SK-N-SH (cell line): ENCODE results near the gene SLC25A29. TPM values are rescaled to one million over a fixed set of nuclear protein-coding genes. Genes with fewer than 3 reads are reported as not detected.
A peak's percentile ranks its signal among the peaks of the same experiment; 100 is the strongest.
"Not testable (repeated sequence)": the region's sequence is repeated elsewhere in the genome, so short reads cannot be mapped to it uniquely, and the experiment has no call there.

ENCODE experiments used
- CTCF ChIA-PET: fragments of 300-600, 350-600 bp; formaldehyde crosslinking; extraction: SDS; loops from one replicate; lab custom pipeline; 2021; lab: Yijun Ruan, JAX
- POLR2A ChIA-PET: fragments of 350-600 bp; sonication (Branson Sonifier 250); formaldehyde crosslinking; extraction: SDS; loops from one replicate; lab custom pipeline; 2020; ENCODE audit warnings: antibody characterized with exemption, inconsistent platforms; lab: Yijun Ruan, JAX
- DNase-seq: peaks from one replicate; pipeline ENCODE4 v3.0.0; 2012
- H2AFZ ChIP-seq: fragments of 200-600 bp; sonication (generic); 2 replicates; pipeline ENCODE4 v1.8.1; 2016; ENCODE audit warnings: antibody characterized with exemption, mild to moderate bottlenecking, low read depth
- H3F3A ChIP-seq: fragments of 200-600 bp; sonication (generic); replicated peaks from 2 replicates; pipeline ENCODE3; 2016; ENCODE audit warnings: antibody characterized with exemption, mild to moderate bottlenecking; ENCODE audit not compliant: insufficient read depth
- H3K27ac ChIP-seq, 2 experiments: fragments of 200-500 bp in 1 of 2; fragments of 200-600 bp in 1 of 2; sonication (Bioruptor generic) in 1 of 2; sonication (generic), shearing (Covaris generic) in 1 of 2; 2 replicates each; pipeline versions ENCODE4 v1.5.1 to v1.6.1; 2014 to 2016; ENCODE audit warnings: low read depth in 2 of 2, inconsistent platforms in 1 of 2, low read length in 1 of 2, mild to moderate bottlenecking in 1 of 2, mixed read lengths in 1 of 2
- H3K27me3 ChIP-seq: fragments of 200-600 bp; sonication (generic), shearing (Covaris generic); 2 replicates; pipeline ENCODE4 v1.6.1; 2016; ENCODE audit warnings: mixed run types; ENCODE audit not compliant: insufficient read depth
- H3K36me3 ChIP-seq, 2 experiments: fragments of 200-500 bp in 1 of 2; fragments of 200-600 bp in 1 of 2; sonication (Bioruptor generic) in 1 of 2; sonication (generic) in 1 of 2; replicated peaks in 1 of 2; 2 replicates each; pipeline versions ENCODE3 to v1.5.1; 2014 to 2016; ENCODE audit warnings: low read length in 1 of 2, mild to moderate bottlenecking in 1 of 2; ENCODE audit not compliant: insufficient read depth in 2 of 2, control insufficient read depth in 1 of 2
- H3K4me1 ChIP-seq, 2 experiments: fragments of 200-500 bp in 1 of 2; fragments of 200-600 bp in 1 of 2; sonication (Bioruptor generic) in 1 of 2; sonication (generic), shearing (Covaris generic) in 1 of 2; 2 replicates each; pipeline versions ENCODE4 v1.5.1 to v1.6.1; 2014 to 2016; ENCODE audit warnings: low read depth in 1 of 2, low read length in 1 of 2, mixed run types in 1 of 2; ENCODE audit not compliant: insufficient read depth in 2 of 2, control insufficient read depth in 1 of 2
- H3K4me2 ChIP-seq: fragments of 200-600 bp; sonication (generic), shearing (Covaris generic); 2 replicates; pipeline ENCODE4 v1.6.1; 2017; ENCODE audit warnings: mixed run types
- H3K4me3 ChIP-seq, 2 experiments: fragments of 200-500 bp in 1 of 2; fragments of 200-600 bp in 1 of 2; sonication (Bioruptor generic) in 1 of 2; sonication (generic), shearing (Covaris generic) in 1 of 2; 2 replicates each; pipeline versions ENCODE4 v1.5.1 to v1.8.1; 2014 to 2016; ENCODE audit warnings: low read depth in 2 of 2, inconsistent platforms in 1 of 2, low read length in 1 of 2, mild to moderate bottlenecking in 1 of 2, mixed read lengths in 1 of 2, moderate library complexity in 1 of 2
- H3K79me2 ChIP-seq: fragments of 200-600 bp; sonication (generic); 2 replicates; pipeline ENCODE4 v1.8.1; 2017; ENCODE audit warnings: mild to moderate bottlenecking; ENCODE audit not compliant: insufficient read depth
- H3K9ac ChIP-seq: fragments of 200-600 bp; sonication (generic); 2 replicates; pipeline ENCODE4 v1.6.1; 2017; ENCODE audit warnings: mixed run types
- H3K9me2 ChIP-seq: fragments of 200-600 bp; sonication (generic); 2 replicates; pipeline ENCODE4 v1.6.1; 2017; ENCODE audit warnings: mixed run types
- H3K9me3 ChIP-seq: fragments of 200-600 bp; sonication (generic); 2 replicates; pipeline ENCODE4 v1.6.1; 2017; ENCODE audit warnings: mixed run types, mild to moderate bottlenecking, moderate library complexity
- H4K20me1 ChIP-seq: fragments of 200-600 bp; sonication (generic); 2 replicates; pipeline ENCODE4 v1.6.1; 2017; ENCODE audit warnings: mild to moderate bottlenecking, mixed run types; ENCODE audit not compliant: insufficient read depth
- ELF1 ChIP-seq: IDR thresholded peaks from 2 replicates; pipeline ENCODE4 v1.4.0; 2012
- PBX3 ChIP-seq: IDR thresholded peaks from 2 replicates; pipeline ENCODE4; 2012
- RAD21 ChIP-seq: IDR thresholded peaks from 2 replicates; pipeline ENCODE4 v1.6.1; 2012; ENCODE audit warnings: mild to moderate bottlenecking, low read length
- RXRA ChIP-seq: IDR thresholded peaks from 2 replicates; pipeline ENCODE4 v1.4.0; 2012; ENCODE audit warnings: low read depth, mild to moderate bottlenecking, borderline replicate concordance
- TAF1 ChIP-seq: IDR thresholded peaks from 2 replicates; pipeline ENCODE4 v1.6.1; 2012; ENCODE audit warnings: low read depth, mild to moderate bottlenecking, low read length, moderate library complexity, borderline replicate concordance
- USF1 ChIP-seq: IDR thresholded peaks from 2 replicates; pipeline ENCODE4 v1.4.0; 2012; ENCODE audit warnings: low read depth, borderline replicate concordance
- WGBS: methylation state at CpG from one replicate; pipeline ENCODE4 v1.1.6; 2017; ENCODE audit warnings: low lambda C conversion rate; 5-methylcytosine and 5-hydroxymethylcytosine counted together
- polyA plus RNA-seq, 3 experiments: library from polyadenylated mRNA; depleted of rRNA; stranded (reverse); fragments of >200 nt; gene quantifications; 2 replicates each; pipeline ENCODE4 v1.2.3, GENCODE V29; 2012
- TF ChIP-seq, protein P1 (sequence below): fragments of 150-350 bp; IDR thresholded peaks from 2 replicates; pipeline ENCODE4 v1.6.1; 2017; ENCODE audit warnings: antibody characterized with exemption, low read length, low read depth, borderline replicate concordance

SLC25A29 gene
- polyA plus RNA-seq, 1 of the 3 experiments (the other 2 are of a cell fraction), result 66.9 TPM

DNA sequence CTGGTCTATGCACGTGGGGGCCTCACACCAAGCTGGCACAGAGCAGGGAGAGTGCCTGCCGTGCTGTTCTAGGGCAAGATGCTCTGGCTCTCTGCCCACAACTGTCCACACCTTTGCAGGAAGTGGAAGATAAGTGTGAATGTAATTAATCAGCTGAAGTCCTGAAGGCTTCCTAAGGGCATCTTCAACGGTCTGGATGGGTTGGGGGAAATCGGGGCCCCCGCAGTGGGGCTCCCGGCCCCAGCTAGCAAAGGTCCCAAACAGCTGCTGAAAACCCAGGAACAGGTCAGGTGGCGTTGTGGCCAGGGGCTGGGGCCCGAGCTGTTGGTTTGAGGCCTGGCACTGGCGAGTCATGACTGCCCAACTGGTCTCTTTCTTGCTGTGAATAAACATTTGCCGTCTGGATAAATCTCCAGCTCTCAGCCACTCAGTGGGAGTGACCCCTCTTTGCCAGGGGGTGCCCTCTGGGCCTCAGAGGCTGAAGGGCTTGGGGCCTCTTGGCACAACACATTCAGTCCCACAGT is 6.7 kb upstream of the SLC25A29 start (continued):
- TF ChIP-seq USF1 (no peak), RXRA (no peak), PBX3 (no peak), ELF1 (no peak)
- TF ChIP-seq, protein P1, sequence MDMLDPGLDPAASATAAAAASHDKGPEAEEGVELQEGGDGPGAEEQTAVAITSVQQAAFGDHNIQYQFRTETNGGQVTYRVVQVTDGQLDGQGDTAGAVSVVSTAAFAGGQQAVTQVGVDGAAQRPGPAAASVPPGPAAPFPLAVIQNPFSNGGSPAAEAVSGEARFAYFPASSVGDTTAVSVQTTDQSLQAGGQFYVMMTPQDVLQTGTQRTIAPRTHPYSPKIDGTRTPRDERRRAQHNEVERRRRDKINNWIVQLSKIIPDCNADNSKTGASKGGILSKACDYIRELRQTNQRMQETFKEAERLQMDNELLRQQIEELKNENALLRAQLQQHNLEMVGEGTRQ, result no peak

GRCh38 chr14:100312110-100312876 is 6.0 kb upstream of the SLC25A29 start:
- H3K27ac ChIP-seq, H2AFZ ChIP-seq, H3K4me3 ChIP-seq, H3K4me2 ChIP-seq, H3K79me2 ChIP-seq, H3K36me3 ChIP-seq, DNase-seq, POLR2A ChIA-PET, H3K9me2 ChIP-seq, H3K9ac ChIP-seq, H3K27me3 ChIP-seq, H3K9me3 ChIP-seq, H3F3A ChIP-seq, H4K20me1 ChIP-seq: not testable (repeated sequence)
- WGBS, result 76% methylated on average over 18 of the region's 18 CpGs
- peaks cover 0 to 23% of the 10 kb centered on the region in 2 experiments; a peak in 1 of 4 replicates for H3K4me1 ChIP-seq
- CTCF ChIA-PET, result interaction anchor here (0.6 to 2.0 kb wide), 3 partner anchors 10 to 73 kb away, joined by 3 to 8 read pairs (median 5); no protein-coding TSS in a partner anchor

- Histone ChIP-seq H4K20me1 (peaks cover 9% of the 10 kb centered on the region), H3K27ac (no peak overlapping the region), H3K9me2 (no peaks in the 10 kb centered on the region), H3K4me2 (no peak overlapping the region), H3K9me3 (no peaks in the 10 kb centered on the region), H3K4me1 (peaks cover 0 to 32% of the 10 kb centered on the region in 2 experiments; a peak in 2 of 4 replicates), H2AFZ (no peak overlapping the region), H3K36me3 (no peaks in the 10 kb centered on the region), H3K27me3 (no peaks in the 10 kb centered on the region), H3F3A (no peaks in the 10 kb centered on the region), H3K79me2 (peaks cover 18% of the 10 kb centered on the region; the same call in 1 of the 2 replicates), H3K9ac (no peak overlapping the region), H3K4me3 (no peak overlapping the region)
- WGBS, result 87% methylated on average over 8 of the region's 8 CpGs
- DNase-seq, result no peak
- ChIA-PET POLR2A (interaction anchor here (0.6 to 0.7 kb wide), 2 partner anchors 66 to 69 kb away, joined by 3 read pairs; a partner anchor contains a TSS), CTCF (interaction anchor here (0.6 to 2.4 kb wide), 6 partner anchors 23 to 194 kb away, joined by 3 to 12 read pairs (median 4); no protein-coding TSS in a partner anchor)
- TF ChIP-seq TAF1 (no peak), RAD21 (peak; percentile 17; the same call in 1 of the 2 replicates)
Observed at GRCh38 chr14:100309028-100309737, 2.9 kb upstream of the SLC25A29 start.

DNA sequence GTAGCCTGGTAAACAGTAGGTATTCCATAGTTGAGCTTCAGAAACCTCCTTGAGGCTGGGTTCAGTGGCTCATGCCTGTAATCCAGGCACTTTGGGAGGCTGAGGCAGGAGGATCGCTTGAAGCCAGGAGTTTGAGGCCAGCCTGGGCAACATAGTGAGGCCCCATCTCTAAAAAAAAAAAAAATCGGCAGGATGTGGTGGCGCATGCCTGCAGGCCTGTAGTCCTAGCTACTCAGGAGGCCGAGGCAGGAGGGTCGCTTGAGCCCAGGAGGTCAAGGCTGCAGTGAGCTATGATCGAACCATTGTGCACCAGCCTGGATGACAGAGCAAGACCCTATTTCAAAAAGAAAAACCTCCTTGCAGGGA is 2.2 kb upstream of the SLC25A29 start:
- not testable (repeated sequence) for H2AFZ ChIP-seq, H3K9ac ChIP-seq, H3K36me3 ChIP-seq, H3K4me2 ChIP-seq, H3K4me3 ChIP-seq, H3K9me3 ChIP-seq, H3F3A ChIP-seq, H3K9me2 ChIP-seq, H3K27ac ChIP-seq, DNase-seq, H3K27me3 ChIP-seq
- 90% methylated on average over 6 of the region's 6 CpGs for WGBS
- H3K79me2 ChIP-seq, result peaks cover 24% of the 10 kb centered on the region; the same call in 1 of the 2 replicates
- ChIA-PET POLR2A (interaction anchor here (0.6 kb wide), 1 partner anchor 68 kb away, joined by 3 read pairs; no protein-coding TSS in a partner anchor), CTCF (interaction anchor here (0.6 to 2.4 kb wide), 6 partner anchors 23 to 193 kb away, joined by 3 to 12 read pairs (median 4); no protein-coding TSS in a partner anchor)
- H4K20me1 ChIP-seq, result peaks cover 17% of the 10 kb centered on the region
- H3K4me1 ChIP-seq, result peaks cover 0 to 38% of the 10 kb centered on the region in 2 experiments; a peak in 2 of 4 replicates
